GM10248 (cell line): ENCODE measurements around the gene PDIA4.

Experiments
- CTCF ChIA-PET: fragments of 300-600 bp; sonication (Branson Sonifier 250); formaldehyde crosslinking; extraction: SDS; loops from one replicate; lab custom pipeline; 2021; ENCODE audit warnings: antibody characterized with exemption; lab: Yijun Ruan, JAX
- POLR2A ChIA-PET: fragments of 350-650 bp; sonication (Branson Sonifier 250); formaldehyde crosslinking; extraction: SDS; loops from one replicate; lab custom pipeline; 2020; ENCODE audit warnings: antibody characterized with exemption; lab: Yijun Ruan, JAX
- DNase-seq: peaks from one replicate; pipeline ENCODE4 v3.0.0; 2012; ENCODE audit errors: extremely low spot score
- CTCF ChIP-seq: IDR thresholded peaks from 2 replicates; pipeline ENCODE4 v1.5.1; 2012; ENCODE audit warnings: mild to moderate bottlenecking, low read depth; ENCODE audit errors: extremely low read depth, missing control alignments, control extremely low read depth

Gene PDIA4

DNA sequence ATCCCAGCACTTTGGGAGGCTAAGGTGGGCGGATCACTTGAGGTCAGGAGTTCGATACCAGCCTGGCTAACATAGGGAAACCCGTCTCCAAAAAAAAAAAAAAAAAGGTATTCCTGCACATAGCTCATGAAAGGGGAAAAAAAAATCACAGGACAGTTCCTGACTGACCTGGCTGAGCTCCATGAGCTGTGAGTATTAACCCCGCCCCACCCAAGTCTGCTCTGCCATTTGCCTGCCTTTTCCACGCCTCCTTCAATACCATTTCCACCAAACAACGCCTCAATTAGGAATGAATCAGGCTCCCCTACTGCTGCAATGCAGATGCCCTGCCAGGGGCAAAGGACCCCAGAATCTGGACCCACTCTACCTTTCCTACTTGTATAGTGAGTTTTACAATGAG, 55.0 kb downstream of the PDIA4 start:
- DNase-seq, result no peak

GRCh38 chr7:148972375-148972774, 55.9 kb downstream of the PDIA4 start:
- TF ChIP-seq CTCF, result no peak
- CTCF ChIA-PET, result no interaction called here
- no peak for DNase-seq
- POLR2A ChIA-PET, result no interaction called here

More for the DNA sequence above, 55.0 kb downstream of the PDIA4 start:
- ChIA-PET CTCF (no interaction called here), POLR2A (interaction anchor here (0.6 kb wide), 1 partner anchor 711 kb away, joined by 3 read pairs; no protein-coding TSS in a partner anchor)
- no peak for TF ChIP-seq CTCF

DNA sequence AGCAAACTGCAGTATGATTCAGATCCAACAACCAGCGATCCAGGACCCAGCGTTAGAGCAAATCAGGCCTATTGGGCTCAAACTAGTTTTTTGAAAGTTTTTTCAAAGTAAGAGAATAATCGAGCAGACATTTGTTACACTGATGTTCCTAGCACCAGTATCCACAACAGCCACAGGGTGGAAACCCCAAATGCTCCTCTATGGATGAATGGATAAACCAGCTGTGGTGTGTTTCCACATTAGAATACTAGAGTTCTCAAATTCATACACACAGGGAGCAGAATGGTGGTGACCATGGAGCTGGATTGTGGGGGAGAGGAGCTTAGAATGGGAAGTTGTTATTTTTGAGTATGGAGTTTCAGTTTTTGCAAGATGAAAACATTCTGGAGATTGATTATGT, 60.7 kb downstream of the PDIA4 start:
- DNase-seq, result no peak
- ChIA-PET POLR2A (no interaction called here), CTCF (interaction anchor here (0.9 to 3.4 kb wide), 14 partner anchors 9 to 705 kb away, joined by 3 to 19 read pairs (median 5); no protein-coding TSS in a partner anchor)

GRCh38 chr7:148967032-148967372, 61.3 kb downstream of the PDIA4 start:
- no peak for TF ChIP-seq CTCF
- POLR2A ChIA-PET, result interaction anchor here (0.6 kb wide), 1 partner anchor 461 kb away, joined by 3 read pairs; no protein-coding TSS in a partner anchor
- CTCF ChIA-PET, result interaction anchor here (0.9 to 3.4 kb wide), 21 partner anchors 10 to 706 kb away, joined by 3 to 19 read pairs (median 6); no protein-coding TSS in a partner anchor
- DNase-seq, result no peak

More for the DNA sequence above, 60.7 kb downstream of the PDIA4 start:
- TF ChIP-seq CTCF, result no peak

DNA sequence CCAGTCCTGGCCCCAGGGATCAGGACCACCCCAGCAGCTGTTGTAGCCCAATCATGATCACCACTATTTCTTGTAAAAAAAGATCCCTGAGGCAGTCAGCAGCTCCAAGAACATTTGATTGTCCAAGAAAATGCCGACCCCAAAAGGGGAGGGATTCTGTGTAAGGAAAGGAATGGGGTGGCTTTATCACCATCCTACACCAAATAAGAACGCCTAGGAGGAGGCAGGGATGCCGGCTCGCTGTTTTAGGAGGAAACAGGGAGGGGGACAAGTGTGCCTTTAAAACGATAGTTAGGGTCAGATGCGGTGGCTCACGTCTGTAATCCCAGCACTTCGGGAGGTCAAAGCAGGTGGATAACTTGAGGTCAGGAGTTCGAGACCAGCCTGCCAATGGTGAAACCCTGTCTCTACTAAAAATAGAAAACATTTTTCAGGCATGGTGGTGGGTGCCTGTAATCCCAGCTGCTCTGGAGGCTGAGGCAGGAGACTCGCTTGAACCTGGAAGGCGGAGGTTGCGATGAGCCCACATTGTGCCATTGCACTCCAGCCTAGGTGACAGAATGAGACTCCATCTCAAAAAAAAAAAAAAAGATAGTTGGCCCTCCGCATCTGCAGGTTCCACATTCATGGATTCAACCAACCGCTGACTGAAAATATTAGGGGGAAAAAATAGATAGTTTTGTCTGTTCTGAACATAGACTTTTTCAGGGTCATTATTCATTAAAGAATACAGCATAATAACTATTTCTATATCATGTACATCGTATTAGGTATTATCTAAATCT, 63.6 kb downstream of the PDIA4 start:
- DNase-seq, result no peak
- ChIA-PET CTCF (interaction anchor here (0.7 to 3.1 kb wide), 11 partner anchors 13 to 704 kb away, joined by 3 to 22 read pairs (median 8); no protein-coding TSS in a partner anchor), POLR2A (no interaction called here)
- no peak for TF ChIP-seq CTCF

DNA sequence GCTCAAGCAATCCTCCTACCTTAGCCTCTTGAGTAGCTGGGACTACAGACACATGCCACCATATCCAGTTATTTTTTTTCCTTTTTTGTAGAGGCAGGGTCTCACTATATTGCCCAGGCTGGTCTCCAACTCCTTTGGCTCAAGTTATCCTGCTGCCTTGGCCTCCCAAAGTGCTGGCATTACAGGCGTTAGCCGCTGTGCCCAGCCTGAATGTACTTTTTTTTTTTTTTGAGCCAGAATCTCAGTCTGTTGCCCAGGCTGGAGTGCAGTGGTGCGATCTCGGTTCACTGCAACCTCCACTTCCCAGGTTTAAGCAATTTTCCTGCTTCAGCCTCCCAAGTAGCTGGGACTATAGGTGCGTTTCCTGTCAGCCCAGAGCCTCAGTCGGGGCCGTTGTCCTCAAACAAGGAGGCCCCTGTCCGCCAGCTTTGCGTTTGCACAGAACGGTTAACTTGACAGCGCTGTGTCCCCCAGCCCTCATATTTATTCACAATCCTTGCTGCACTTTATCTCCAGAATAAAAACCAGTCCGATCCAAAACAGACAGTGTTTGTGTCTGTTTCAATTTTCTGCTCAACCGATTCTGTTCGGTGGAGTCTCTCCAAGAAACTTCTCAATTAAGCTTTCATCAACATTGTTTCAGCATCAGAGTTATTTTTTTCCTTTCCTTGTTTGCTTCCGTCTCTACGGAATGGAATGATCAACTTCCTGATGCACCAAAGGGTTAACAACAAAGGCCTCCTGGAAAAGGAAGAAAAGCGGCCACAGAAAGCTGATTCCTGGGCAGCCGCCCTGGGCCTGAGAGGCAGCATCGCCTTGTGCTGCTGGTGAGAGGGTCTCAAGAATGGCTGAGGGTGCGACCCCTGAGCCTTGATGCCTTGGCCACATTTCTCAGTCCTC, 64.5 kb downstream of the PDIA4 start:
- ChIA-PET POLR2A (no interaction called here), CTCF (interaction anchor here (0.6 to 3.1 kb wide), 29 partner anchors 10 to 721 kb away, joined by 3 to 22 read pairs (median 3); no protein-coding TSS in a partner anchor)
- no peak for TF ChIP-seq CTCF
- no peak for DNase-seq
